ENCODE results near the gene CSNK1A1L. TPM values are rescaled to one million over a fixed set of nuclear protein-coding genes. Genes with fewer than 3 reads are reported as not detected.
A peak's percentile ranks its signal among the peaks of the same experiment; 100 is the strongest.

CSNK1A1L gene
- total and polyA plus RNA-seq, 4 experiments from 2014 or later: not detected

GRCh38 chr13:37072024-37072423, 33.4 kb downstream of the CSNK1A1L start:
- no peaks in the 10 kb centered on the region for H3K9me3 ChIP-seq (ENCODE audit: control insufficient read depth in 1 of 2, low read length in 2 of 2)
- no peak overlapping the region for H3K4me3 ChIP-seq (ENCODE audit: low read length in 2 of 2)
- no peaks in the 10 kb centered on the region for H3K27me3 ChIP-seq (ENCODE audit: insufficient read depth, low read length)
- ChIA-PET CTCF (ENCODE audit: partially characterized antibody) (no interaction called here), POLR2A (ENCODE audit: partially characterized antibody) (no interaction called here)
- H3K4me3 Mint-ChIP-seq: no peak overlapping the region
- DNase-seq: no peak
- H3K4me1 ChIP-seq (ENCODE audit: insufficient read depth, low read length): no peaks in the 10 kb centered on the region
- no peaks in the 10 kb centered on the region for H3K36me3 ChIP-seq (ENCODE audit: insufficient read depth, low read length)
- H3K27ac Mint-ChIP-seq: no peak overlapping the region
- peaks cover 0 to 3% of the 10 kb centered on the region in 2 donors for H3K27me3 Mint-ChIP-seq
- no peak overlapping the region for H3K27ac ChIP-seq (ENCODE audit: low read depth, low read length)
- intact Hi-C loops (cut with micrococcal nuclease): loop anchor here (10.0 kb wide), 1 partner anchor 1693 kb away; no protein-coding TSS in a partner anchor
- no peaks in the 10 kb centered on the region for H3K4me1 Mint-ChIP-seq
- H3K36me3 Mint-ChIP-seq: no peaks in the 10 kb centered on the region
- H3K9me3 Mint-ChIP-seq: no peaks in the 10 kb centered on the region

GRCh38 chr13:37070956-37071355, 34.5 kb downstream of the CSNK1A1L start:
- H3K9me3 Mint-ChIP-seq: no peaks in the 10 kb centered on the region
- ChIA-PET POLR2A (ENCODE audit: partially characterized antibody) (no interaction called here), CTCF (ENCODE audit: partially characterized antibody) (no interaction called here)
- peaks cover 0 to 3% of the 10 kb centered on the region in 2 donors for H3K27me3 Mint-ChIP-seq
- H3K27ac ChIP-seq (ENCODE audit: low read depth, low read length): no peak overlapping the region
- H3K27ac Mint-ChIP-seq: peak overlapping the region in 1 of 7 donors; percentile 25
- no peak for DNase-seq
- no peaks in the 10 kb centered on the region for H3K4me1 Mint-ChIP-seq
- intact Hi-C loops (cut with micrococcal nuclease): loop anchor here (10.0 kb wide), 1 partner anchor 1694 kb away; no protein-coding TSS in a partner anchor
- H3K4me3 Mint-ChIP-seq: no peak overlapping the region
- no peaks in the 10 kb centered on the region for H3K27me3 ChIP-seq (ENCODE audit: insufficient read depth, low read length)
- H3K4me1 ChIP-seq (ENCODE audit: insufficient read depth, low read length): no peaks in the 10 kb centered on the region
- H3K4me3 ChIP-seq (ENCODE audit: low read length in 2 of 2): no peak overlapping the region
- H3K9me3 ChIP-seq (ENCODE audit: control insufficient read depth in 1 of 2, low read length in 2 of 2): no peaks in the 10 kb centered on the region
- no peaks in the 10 kb centered on the region for H3K36me3 ChIP-seq (ENCODE audit: insufficient read depth, low read length)
- H3K36me3 Mint-ChIP-seq: no peaks in the 10 kb centered on the region

GRCh38 chr13:37070145-37070695, 35.2 kb downstream of the CSNK1A1L start:
- POLR2A ChIA-PET (ENCODE audit: partially characterized antibody): interaction anchor here (1.2 to 1.6 kb wide), 2 partner anchors 12 to 71 kb away, joined by 3 to 8 read pairs; partner anchors contain the start of gene ALG5
- intact Hi-C loops (cut with micrococcal nuclease): loop anchor here (10.0 kb wide), 1 partner anchor 1695 kb away; no protein-coding TSS in a partner anchor
- Histone ChIP-seq H3K4me1 (ENCODE audit: insufficient read depth, low read length) (no peaks in the 10 kb centered on the region), H3K27ac (ENCODE audit: low read depth, low read length) (no peak overlapping the region), H3K27me3 (ENCODE audit: insufficient read depth, low read length) (no peaks in the 10 kb centered on the region), H3K36me3 (ENCODE audit: insufficient read depth, low read length) (no peaks in the 10 kb centered on the region), H3K9me3 (ENCODE audit: control insufficient read depth in 1 of 2, low read length in 2 of 2) (no peaks in the 10 kb centered on the region), H3K4me3 (ENCODE audit: low read length in 2 of 2) (no peak overlapping the region)
- Mint-ChIP-seq H3K27ac (no peak overlapping the region), H3K27me3 (peaks cover 0 to 3% of the 10 kb centered on the region in 2 donors), H3K9me3 (no peaks in the 10 kb centered on the region), H3K4me3 (no peak overlapping the region), H3K36me3 (no peaks in the 10 kb centered on the region), H3K4me1 (no peaks in the 10 kb centered on the region)
- DNase-seq: no peak
- CTCF ChIA-PET (ENCODE audit: partially characterized antibody): no interaction called here

- no peaks in the 10 kb centered on the region for H3K9me3 ChIP-seq (ENCODE audit: control insufficient read depth in 1 of 2, low read length in 2 of 2)
- no peaks in the 10 kb centered on the region for H3K27me3 ChIP-seq (ENCODE audit: insufficient read depth, low read length)
- Mint-ChIP-seq H3K4me3 (no peak overlapping the region), H3K27ac (no peak overlapping the region), H3K9me3 (no peaks in the 10 kb centered on the region), H3K4me1 (no peaks in the 10 kb centered on the region), H3K27me3 (peaks cover 0 to 3% of the 10 kb centered on the region in 2 donors), H3K36me3 (no peaks in the 10 kb centered on the region)
- intact Hi-C loops (cut with micrococcal nuclease): loop anchor here (2.0 to 10.0 kb wide), 2 partner anchors 649 to 1695 kb away; no protein-coding TSS in a partner anchor
- H3K27ac ChIP-seq (ENCODE audit: low read depth, low read length): no peak overlapping the region
- no peak for DNase-seq
- ChIA-PET CTCF (ENCODE audit: partially characterized antibody) (interaction anchor here (1.0 kb wide), 1 partner anchor 77 kb away, joined by 3 read pairs; no protein-coding TSS in a partner anchor), POLR2A (ENCODE audit: partially characterized antibody) (interaction anchor here (1.2 to 1.6 kb wide), 2 partner anchors 12 to 70 kb away, joined by 3 to 8 read pairs; partner anchors contain the start of gene ALG5)
- no peaks in the 10 kb centered on the region for H3K4me1 ChIP-seq (ENCODE audit: insufficient read depth, low read length)
- no peaks in the 10 kb centered on the region for H3K36me3 ChIP-seq (ENCODE audit: insufficient read depth, low read length)
- no peak overlapping the region for H3K4me3 ChIP-seq (ENCODE audit: low read length in 2 of 2)
These were observed 35.8 kb downstream of the CSNK1A1L start for GRCh38 chr13:37069597-37070103.

DNA sequence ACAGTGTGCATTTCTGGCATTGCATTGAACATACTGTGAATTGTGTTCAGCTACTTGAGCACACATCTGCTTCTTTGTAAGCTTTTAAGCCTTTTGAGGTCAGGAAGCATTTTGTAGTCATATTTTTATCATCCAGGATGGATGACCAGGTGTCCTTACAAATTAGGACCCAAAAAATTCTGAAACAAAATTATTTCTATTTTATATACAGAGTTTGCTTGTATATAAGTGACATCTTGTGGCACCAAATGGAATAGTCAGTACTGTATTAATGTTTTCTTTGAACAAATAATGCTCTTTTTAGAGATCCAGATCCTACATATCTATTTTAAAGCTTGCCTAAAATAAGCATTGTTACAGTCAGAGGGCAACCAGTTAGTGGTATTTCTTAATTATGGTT, 36.5 kb downstream of the CSNK1A1L start:
- Mint-ChIP-seq H3K27ac (no peak overlapping the region), H3K4me1 (no peaks in the 10 kb centered on the region), H3K36me3 (no peaks in the 10 kb centered on the region), H3K4me3 (no peak overlapping the region), H3K27me3 (peaks cover 0 to 3% of the 10 kb centered on the region in 2 donors), H3K9me3 (no peaks in the 10 kb centered on the region)
- CTCF ChIA-PET (ENCODE audit: partially characterized antibody): interaction anchor here (1.0 kb wide), 1 partner anchor 77 kb away, joined by 3 read pairs; no protein-coding TSS in a partner anchor
- H3K27ac ChIP-seq (ENCODE audit: low read depth, low read length): no peak overlapping the region
- DNase-seq: no peak
- POLR2A ChIA-PET (ENCODE audit: partially characterized antibody): interaction anchor here (1.2 to 1.6 kb wide), 2 partner anchors 11 to 69 kb away, joined by 3 to 8 read pairs; partner anchors contain the start of gene ALG5
- no peaks in the 10 kb centered on the region for H3K4me1 ChIP-seq (ENCODE audit: insufficient read depth, low read length)
- no peak overlapping the region for H3K4me3 ChIP-seq (ENCODE audit: low read length in 2 of 2)
- intact Hi-C loops (cut with micrococcal nuclease): loop anchor here (2.0 kb wide), 1 partner anchor 648 kb away; no protein-coding TSS in a partner anchor
- no peaks in the 10 kb centered on the region for H3K36me3 ChIP-seq (ENCODE audit: insufficient read depth, low read length)
- H3K27me3 ChIP-seq (ENCODE audit: insufficient read depth, low read length): no peaks in the 10 kb centered on the region
- H3K9me3 ChIP-seq (ENCODE audit: control insufficient read depth in 1 of 2, low read length in 2 of 2): no peaks in the 10 kb centered on the region

DNA sequence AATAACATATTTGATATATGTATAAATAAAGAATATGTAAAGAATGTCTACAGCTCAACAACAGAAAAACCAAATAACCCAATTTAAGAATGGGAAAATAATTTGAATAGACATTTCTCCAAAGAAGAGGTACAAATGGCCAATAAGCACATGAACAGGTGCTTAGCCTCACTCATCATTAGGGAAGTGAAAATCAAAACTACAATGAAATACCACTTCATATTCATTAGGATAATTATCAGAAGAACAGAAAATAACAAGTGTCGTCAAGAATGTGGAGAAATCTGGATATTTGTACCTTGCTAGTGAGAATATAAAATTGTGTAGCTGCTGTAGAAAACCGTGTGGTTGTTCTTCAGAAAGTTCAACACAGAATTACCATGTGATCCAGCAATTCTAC, 37.6 kb downstream of the CSNK1A1L start:
- Histone ChIP-seq H3K27me3 (ENCODE audit: insufficient read depth, low read length) (no peaks in the 10 kb centered on the region), H3K4me3 (ENCODE audit: low read length in 2 of 2) (no peak overlapping the region), H3K27ac (ENCODE audit: low read depth, low read length) (no peak overlapping the region), H3K36me3 (ENCODE audit: insufficient read depth, low read length) (no peaks in the 10 kb centered on the region), H3K4me1 (ENCODE audit: insufficient read depth, low read length) (no peaks in the 10 kb centered on the region), H3K9me3 (ENCODE audit: control insufficient read depth in 1 of 2, low read length in 2 of 2) (no peaks in the 10 kb centered on the region)
- intact Hi-C loops (cut with micrococcal nuclease): loop anchor here (2.0 kb wide), 1 partner anchor 647 kb away; no protein-coding TSS in a partner anchor
- Mint-ChIP-seq H3K4me3 (no peak overlapping the region), H3K9me3 (no peaks in the 10 kb centered on the region), H3K36me3 (no peaks in the 10 kb centered on the region), H3K27me3 (peaks cover 0 to 3% of the 10 kb centered on the region in 2 donors), H3K27ac (no peak overlapping the region), H3K4me1 (no peaks in the 10 kb centered on the region)
- ChIA-PET CTCF (ENCODE audit: partially characterized antibody) (no interaction called here), POLR2A (ENCODE audit: partially characterized antibody) (no interaction called here)
- no peak for DNase-seq

DNA sequence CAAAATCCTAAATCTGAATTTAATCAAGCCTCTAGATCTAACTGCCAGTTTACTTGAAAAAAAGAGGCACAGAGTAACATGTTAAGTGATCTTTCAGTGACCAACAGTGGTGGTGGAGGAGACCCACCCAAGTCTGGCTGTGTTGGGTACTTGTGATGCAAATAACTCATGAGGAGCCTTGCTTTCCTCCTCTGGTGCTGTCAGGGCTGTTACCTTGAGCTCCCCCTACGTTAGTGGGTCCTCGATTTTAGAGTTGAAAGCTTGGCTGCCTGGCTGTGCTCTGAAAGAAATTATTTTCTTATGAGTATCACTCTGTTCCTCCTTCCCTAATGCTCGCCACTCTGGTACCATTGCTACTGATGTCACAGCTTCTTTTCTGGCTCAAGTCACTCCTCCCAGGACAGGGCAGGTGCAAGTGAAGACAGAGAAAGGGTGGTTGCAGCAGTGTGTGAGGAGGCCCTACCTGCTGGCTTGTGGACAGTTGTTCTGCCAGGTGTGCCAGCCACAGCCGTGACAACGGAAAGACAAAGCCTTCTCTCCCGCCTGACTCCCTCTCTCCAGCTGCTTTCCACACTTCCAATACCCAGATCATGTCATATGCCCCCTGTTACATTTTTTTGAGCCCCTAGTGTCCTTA, 39.5 kb downstream of the CSNK1A1L start:
- no peak for DNase-seq
- Mint-ChIP-seq H3K4me3 (no peak overlapping the region), H3K27me3 (peaks cover 0 to 3% of the 10 kb centered on the region in 2 donors), H3K27ac (no peak overlapping the region), H3K36me3 (no peaks in the 10 kb centered on the region), H3K9me3 (no peaks in the 10 kb centered on the region), H3K4me1 (no peaks in the 10 kb centered on the region)
- no peak overlapping the region for H3K4me3 ChIP-seq (ENCODE audit: low read length in 2 of 2)
- H3K36me3 ChIP-seq (ENCODE audit: insufficient read depth, low read length): no peaks in the 10 kb centered on the region
- H3K4me1 ChIP-seq (ENCODE audit: insufficient read depth, low read length): no peaks in the 10 kb centered on the region
- no peaks in the 10 kb centered on the region for H3K27me3 ChIP-seq (ENCODE audit: insufficient read depth, low read length)
- ChIA-PET POLR2A (ENCODE audit: partially characterized antibody) (no interaction called here), CTCF (ENCODE audit: partially characterized antibody) (no interaction called here)
- intact Hi-C loops (cut with micrococcal nuclease): no loop called here
- no peaks in the 10 kb centered on the region for H3K9me3 ChIP-seq (ENCODE audit: control insufficient read depth in 1 of 2, low read length in 2 of 2)
- H3K27ac ChIP-seq (ENCODE audit: low read depth, low read length): no peak overlapping the region
